Natural killer cell (primary cell): ENCODE results near the gene TLR6. TPM values are rescaled to one million over a fixed set of nuclear protein-coding genes. Genes with fewer than 3 reads are reported as not detected.

Experiments used
- ATAC-seq, 3 donors: fragments of 150-1000 bp in 2 of 3; fragments of 200-7000 bp in 1 of 3; cut with Tn5 transposase; 1 replicate in 1 of 3; 2 replicates in 2 of 3; pipeline ENCODE4 v1.10.0; 2021; ENCODE audit warnings: mild to moderate bottlenecking in 2 of 3, moderate library complexity in 2 of 3
- DNase-seq, 2 donors: peaks; one replicate each; pipeline versions ENCODE4 v3.0.0 to v3.0.0-alpha.2; 2013 to 2021; ENCODE audit warnings: mixed read lengths in 1 of 2
- H3K27ac ChIP-seq: one replicate; pipeline ENCODE4 v1.5.1; 2013; ENCODE audit warnings: mild to moderate bottlenecking, low read length
- H3K27me3 ChIP-seq: one replicate; pipeline ENCODE4 v1.6.1; 2013; ENCODE audit warnings: low read length; ENCODE audit not compliant: control insufficient read depth, insufficient read depth
- H3K36me3 ChIP-seq: one replicate; pipeline ENCODE4 v1.6.1; 2013; ENCODE audit warnings: low read length; ENCODE audit not compliant: control insufficient read depth, insufficient read depth
- H3K4me1 ChIP-seq: one replicate; pipeline ENCODE4 v1.6.1; 2013; ENCODE audit warnings: low read length; ENCODE audit not compliant: control insufficient read depth, insufficient read depth
- H3K4me3 ChIP-seq: one replicate; pipeline ENCODE4 v1.5.1; 2013; ENCODE audit warnings: low read length
- H3K9me3 ChIP-seq: one replicate; pipeline ENCODE4 v1.6.1; 2013; ENCODE audit warnings: low read length; ENCODE audit not compliant: control insufficient read depth, insufficient read depth
- H3K27ac Mint-ChIP-seq, 2 donors: one replicate each; pipeline ENCODE4 v1.8.0; 2022; ENCODE audit warnings: mild to moderate bottlenecking in 2 of 2, mixed read lengths in 2 of 2, moderate library complexity in 1 of 2
- H3K27me3 Mint-ChIP-seq, 2 donors: one replicate each; pipeline ENCODE4 v1.8.0; 2022; ENCODE audit warnings: low read depth in 2 of 2, mixed read lengths in 2 of 2
- H3K36me3 Mint-ChIP-seq: one replicate; pipeline ENCODE4 v1.8.0; 2022; ENCODE audit warnings: mixed read lengths
- H3K4me1 Mint-ChIP-seq, 2 donors: one replicate each; pipeline ENCODE4 v1.8.0; 2022; ENCODE audit warnings: mixed read lengths in 2 of 2
- H3K4me3 Mint-ChIP-seq: one replicate; pipeline ENCODE4 v1.8.0; 2022; ENCODE audit warnings: mild to moderate bottlenecking, moderate library complexity, mixed read lengths
- H3K9me3 Mint-ChIP-seq, 2 donors: one replicate each; pipeline ENCODE4 v1.8.0; 2022; ENCODE audit warnings: mixed read lengths in 2 of 2
- WGBS: methylation state at CpG from one replicate; pipeline ENCODE4 v1.1.7; 2013; ENCODE audit warnings: missing lambda C conversion rate; ENCODE audit not compliant: insufficient coverage; 5-methylcytosine and 5-hydroxymethylcytosine counted together
- intact Hi-C: fragments of 100-400 bp; cut with micrococcal nuclease; formaldehyde crosslinking; loops from one replicate; pipeline ENCODE4 v1.14.2; 2022
- total RNA-seq, 4 donors: library from RNA; stranded (reverse); fragments of 120-200 nt in 1 of 4; gene quantifications; one replicate each; pipeline versions ENCODE4 v1.2.3 to v1.2.4, GENCODE V29; 2013 to 2022
- TF ChIP-seq, protein P1 (sequence below): fragments of 200-600 bp; IDR thresholded peaks from one replicate; pipeline ENCODE4 v1.8.0; 2022; ENCODE audit warnings: antibody characterized with exemption

Gene TLR6
- total RNA-seq, 3 donors from 2014 or later (not counting 1 experiment from before 2014, with no cell fraction given): 6.3 to 9.8 (median 6.8) TPM

DNA sequence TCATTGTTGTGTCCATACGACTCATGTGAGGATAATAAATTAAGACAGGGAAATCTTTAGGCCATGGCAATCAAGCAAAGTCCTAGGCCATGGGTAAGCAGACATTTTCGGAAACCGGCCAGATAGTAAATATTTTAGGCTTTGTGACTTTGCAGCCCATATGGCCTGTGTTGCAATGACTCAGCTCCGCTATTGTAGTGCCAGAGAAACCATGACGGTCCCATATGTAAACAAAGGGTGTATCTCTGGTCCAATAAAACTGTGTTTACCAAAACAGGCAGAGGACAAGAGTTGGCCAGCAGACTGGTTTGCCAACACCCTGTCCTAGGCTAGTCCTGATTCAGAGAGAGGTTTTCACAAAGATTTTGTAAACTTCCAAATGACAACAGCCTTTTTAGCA is 16.0 kb upstream of the TLR6 start:
- no peak for ATAC-seq
- H3K27me3 Mint-ChIP-seq: peaks cover 16 to 20% of the 10 kb centered on the region in 2 donors
- Histone ChIP-seq H3K9me3 (no peaks in the 10 kb centered on the region), H3K4me3 (no peak overlapping the region), H3K36me3 (no peaks in the 10 kb centered on the region), H3K27me3 (no peaks in the 10 kb centered on the region), H3K4me1 (peaks cover 6% of the 10 kb centered on the region), H3K27ac (no peak overlapping the region)
- TF ChIP-seq, protein P1, sequence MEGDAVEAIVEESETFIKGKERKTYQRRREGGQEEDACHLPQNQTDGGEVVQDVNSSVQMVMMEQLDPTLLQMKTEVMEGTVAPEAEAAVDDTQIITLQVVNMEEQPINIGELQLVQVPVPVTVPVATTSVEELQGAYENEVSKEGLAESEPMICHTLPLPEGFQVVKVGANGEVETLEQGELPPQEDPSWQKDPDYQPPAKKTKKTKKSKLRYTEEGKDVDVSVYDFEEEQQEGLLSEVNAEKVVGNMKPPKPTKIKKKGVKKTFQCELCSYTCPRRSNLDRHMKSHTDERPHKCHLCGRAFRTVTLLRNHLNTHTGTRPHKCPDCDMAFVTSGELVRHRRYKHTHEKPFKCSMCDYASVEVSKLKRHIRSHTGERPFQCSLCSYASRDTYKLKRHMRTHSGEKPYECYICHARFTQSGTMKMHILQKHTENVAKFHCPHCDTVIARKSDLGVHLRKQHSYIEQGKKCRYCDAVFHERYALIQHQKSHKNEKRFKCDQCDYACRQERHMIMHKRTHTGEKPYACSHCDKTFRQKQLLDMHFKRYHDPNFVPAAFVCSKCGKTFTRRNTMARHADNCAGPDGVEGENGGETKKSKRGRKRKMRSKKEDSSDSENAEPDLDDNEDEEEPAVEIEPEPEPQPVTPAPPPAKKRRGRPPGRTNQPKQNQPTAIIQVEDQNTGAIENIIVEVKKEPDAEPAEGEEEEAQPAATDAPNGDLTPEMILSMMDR: no peak
- H3K9me3 Mint-ChIP-seq: no peaks in the 10 kb centered on the region
- peaks cover 0 to 10% of the 10 kb centered on the region in 2 donors for H3K4me1 Mint-ChIP-seq
- no peak overlapping the region for H3K4me3 Mint-ChIP-seq
- H3K36me3 Mint-ChIP-seq: no peaks in the 10 kb centered on the region
- DNase-seq: no peak
- intact Hi-C loops: no loop called here
- 90% methylated on average over 5 of the region's 5 CpGs for WGBS
- no peak overlapping the region for H3K27ac Mint-ChIP-seq

DNA sequence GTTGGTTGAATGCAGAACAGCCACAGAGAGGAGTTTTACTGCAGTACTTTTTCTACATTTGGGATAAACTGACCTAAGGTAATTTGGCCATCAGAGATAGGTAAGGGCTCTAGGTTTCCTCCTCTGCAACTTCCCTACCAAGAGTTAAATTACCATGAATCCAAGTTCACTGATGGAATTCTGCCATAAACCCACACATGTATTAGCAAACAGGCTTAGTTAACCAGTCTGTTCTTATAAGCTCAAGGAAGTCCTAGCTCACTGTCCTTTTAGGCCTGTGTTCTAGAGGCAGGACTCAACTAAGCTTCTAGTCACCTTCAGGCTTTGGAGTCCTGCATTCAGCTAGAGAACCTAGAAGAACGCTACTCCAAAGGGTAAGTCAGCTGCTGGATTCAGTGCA is 15.0 kb upstream of the TLR6 start:
- H3K36me3 ChIP-seq: no peaks in the 10 kb centered on the region
- no peak for ATAC-seq
- Mint-ChIP-seq H3K27me3 (peaks cover 19 to 20% of the 10 kb centered on the region in 2 donors), H3K36me3 (no peaks in the 10 kb centered on the region), H3K4me1 (peaks cover 0 to 10% of the 10 kb centered on the region in 2 donors), H3K4me3 (no peak overlapping the region), H3K27ac (no peak overlapping the region), H3K9me3 (no peaks in the 10 kb centered on the region)
- intact Hi-C loops: no loop called here
- TF ChIP-seq, protein P1: no peak
- H3K27ac ChIP-seq: no peak overlapping the region
- peaks cover 6% of the 10 kb centered on the region for H3K4me1 ChIP-seq
- no peak for DNase-seq
- H3K9me3 ChIP-seq: no peaks in the 10 kb centered on the region
- 92% methylated on average over 1 of the region's 1 CpG for WGBS
- no peaks in the 10 kb centered on the region for H3K27me3 ChIP-seq
- no peak overlapping the region for H3K4me3 ChIP-seq

DNA sequence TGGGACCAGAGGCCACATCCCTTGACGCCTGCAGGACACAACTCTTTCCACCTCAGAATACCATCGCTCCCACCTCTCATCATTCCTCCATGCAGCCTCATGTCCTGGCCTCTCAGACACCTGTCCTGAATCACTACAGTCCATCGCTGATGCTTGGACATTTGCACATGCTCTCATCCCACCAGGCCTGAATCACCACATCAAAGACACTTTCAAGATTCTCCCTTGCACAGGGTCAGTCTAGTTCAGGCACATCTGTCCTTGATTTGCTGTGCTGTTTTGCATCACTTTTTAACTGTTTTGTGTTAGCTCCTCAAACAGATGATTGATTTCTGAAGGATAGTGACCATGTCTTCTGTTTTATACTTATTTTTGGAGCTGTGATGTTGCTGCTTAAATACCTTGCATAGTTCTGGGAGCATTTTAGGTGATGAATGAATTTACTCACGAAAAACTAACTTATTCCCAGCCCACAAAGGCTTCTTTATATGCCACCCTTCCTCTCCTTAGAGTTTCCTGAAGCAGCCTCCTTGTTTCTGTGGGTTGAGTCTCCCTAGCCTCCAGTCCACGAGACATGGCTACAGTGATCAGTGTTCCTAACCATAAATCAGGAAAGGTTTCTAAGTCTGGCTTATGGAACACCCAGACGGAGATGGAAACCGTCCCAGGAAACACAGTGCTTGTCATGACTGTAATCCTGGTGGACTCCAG is 13.6 kb upstream of the TLR6 start:
- intact Hi-C loops: no loop called here
- Mint-ChIP-seq H3K27me3 (peaks cover 15 to 20% of the 10 kb centered on the region in 2 donors), H3K27ac (no peak overlapping the region)

More for the DNA sequence above, 13.6 kb upstream of the TLR6 start:
- H3K4me3 ChIP-seq: no peak overlapping the region
- DNase-seq (no peak), ATAC-seq (no peak)
- Mint-ChIP-seq H3K4me1 (peaks cover 0 to 10% of the 10 kb centered on the region in 2 donors), H3K9me3 (no peaks in the 10 kb centered on the region), H3K4me3 (no peak overlapping the region), H3K36me3 (no peaks in the 10 kb centered on the region)
- 84% methylated on average over 7 of the region's 7 CpGs for WGBS
- no peak overlapping the region for H3K27ac ChIP-seq
- TF ChIP-seq, protein P1: no peak
- H3K4me1 ChIP-seq: peaks cover 6% of the 10 kb centered on the region
- H3K27me3 ChIP-seq: no peaks in the 10 kb centered on the region
- no peaks in the 10 kb centered on the region for H3K36me3 ChIP-seq
- no peaks in the 10 kb centered on the region for H3K9me3 ChIP-seq
